HG03025 (cell line): ENCODE data around the gene CACNA2D2.

Experiments
- ATAC-seq: cut with Tn5 transposase; IDR thresholded peaks from one replicate; pipeline ENCODE4 v1.9.1; 2021; ENCODE audit warnings: mild to moderate bottlenecking, moderate library complexity; ENCODE audit not compliant: unreplicated experiment, low FRiP score

Gene CACNA2D2

DNA sequence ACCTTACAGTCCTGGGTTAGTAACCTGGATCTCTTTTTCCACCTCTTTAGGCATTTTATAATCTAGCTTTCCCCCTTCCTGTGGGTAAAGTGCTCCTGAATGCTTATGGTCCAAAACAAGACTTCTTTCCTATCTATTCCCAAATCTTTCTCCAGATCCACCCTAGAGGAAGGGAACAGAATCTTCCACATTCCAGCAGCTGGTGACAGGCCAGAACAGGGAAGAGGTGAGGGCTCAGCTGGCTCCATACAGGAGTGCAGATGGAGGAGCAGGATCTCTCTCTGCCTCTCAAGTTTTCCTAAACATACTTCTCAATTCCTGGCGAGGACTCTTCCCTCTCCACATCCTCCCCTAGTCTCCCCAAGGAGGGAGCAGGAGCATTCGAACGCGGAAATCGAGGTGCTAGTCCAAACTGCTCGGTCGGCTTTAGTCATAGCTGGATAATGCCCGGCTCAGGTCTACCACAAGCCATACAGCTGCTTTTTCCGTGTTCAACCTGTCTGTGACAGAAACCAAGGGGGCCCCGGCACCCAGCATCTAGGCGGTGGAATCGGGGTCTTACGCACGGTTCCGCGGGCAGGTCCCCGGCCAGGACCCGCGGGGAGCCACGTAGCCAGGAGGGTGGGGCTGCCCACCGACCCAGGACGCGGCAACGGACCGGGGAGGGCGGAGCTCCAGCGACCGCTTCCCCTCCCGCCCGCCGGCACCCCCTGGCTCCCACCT lies 166.8 kb downstream of the CACNA2D2 start:
- peak; percentile 33 for ATAC-seq

GRCh38 chr3:50334339-50335075 lies 168.9 kb downstream of the CACNA2D2 start:
- no peak for ATAC-seq

GRCh38 chr3:50333744-50334328 lies 169.6 kb downstream of the CACNA2D2 start:
- no peak for ATAC-seq

GRCh38 chr3:50331364-50331907 lies 172.0 kb downstream of the CACNA2D2 start:
- ATAC-seq: no peak

- ATAC-seq: no peak
Observed at GRCh38 chr3:50330330-50330729, 173.1 kb downstream of the CACNA2D2 start.

- peak; percentile 81 for ATAC-seq
Observed at GRCh38 chr3:50327943-50328691, 175.3 kb downstream of the CACNA2D2 start, which contains the start of gene TUSC2. TUSC2 (minus strand) TSS chr3:50328223; CDS start chr3:50328099, 124 bp downstream.

DNA sequence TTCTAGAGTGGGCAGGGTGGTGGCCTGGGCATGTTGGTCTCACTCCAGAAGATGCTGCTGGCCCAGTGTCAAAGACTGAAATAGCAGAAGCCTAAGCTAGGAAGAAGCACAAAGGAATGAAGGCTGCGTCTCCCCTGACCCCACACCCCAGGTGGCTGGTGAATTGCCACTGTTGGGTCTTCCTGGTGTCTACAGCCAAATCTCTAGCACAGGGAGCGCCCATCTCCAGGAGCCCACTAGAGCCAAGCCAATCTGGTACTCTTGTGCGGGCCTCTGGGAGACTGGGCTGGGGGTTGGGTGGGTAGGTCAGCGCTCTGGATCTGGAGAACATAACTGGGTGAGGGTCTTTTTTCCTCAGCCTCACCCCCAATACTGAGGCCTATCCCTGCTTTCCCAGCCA lies 176.3 kb downstream of the CACNA2D2 start:
- ATAC-seq: no peak

- no peak for ATAC-seq
Observed at GRCh38 chr3:50326182-50326541, 177.3 kb downstream of the CACNA2D2 start.

DNA sequence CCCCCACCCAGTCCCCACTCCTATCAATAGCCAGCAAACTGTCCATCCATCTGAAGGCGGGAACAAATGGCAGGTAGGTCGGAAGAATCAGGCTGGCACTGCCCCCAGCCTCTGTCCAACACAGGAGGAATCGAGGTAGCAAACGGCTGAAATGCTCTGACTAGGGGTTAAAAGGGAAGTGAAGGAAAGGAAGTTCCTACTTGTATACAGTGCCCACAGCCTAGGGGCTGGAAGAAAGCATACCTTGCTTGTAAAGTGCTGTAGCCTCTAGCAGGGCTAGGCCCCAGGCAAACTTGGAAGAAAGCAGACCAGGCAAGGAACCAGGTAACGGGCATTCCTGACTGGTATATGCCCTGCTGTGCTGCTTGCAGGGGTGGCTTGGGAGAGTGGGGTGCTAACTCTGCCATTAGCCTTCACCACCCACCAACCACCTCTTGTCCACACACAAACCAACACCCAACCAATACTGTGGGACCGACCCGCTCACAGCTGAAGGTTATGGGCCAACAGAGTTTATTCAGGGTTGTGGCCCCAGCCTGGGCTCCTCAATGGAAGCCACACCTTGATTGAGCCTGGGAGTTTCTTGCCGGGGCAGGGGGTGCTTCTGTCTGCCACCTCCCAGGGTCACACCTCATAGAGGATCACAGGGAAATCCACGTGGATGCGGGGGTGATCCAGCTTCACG lies 177.8 kb downstream of the CACNA2D2 start:
- ATAC-seq: no peak

GRCh38 chr3:50325113-50325480 lies 178.3 kb downstream of the CACNA2D2 start:
- no peak for ATAC-seq

DNA sequence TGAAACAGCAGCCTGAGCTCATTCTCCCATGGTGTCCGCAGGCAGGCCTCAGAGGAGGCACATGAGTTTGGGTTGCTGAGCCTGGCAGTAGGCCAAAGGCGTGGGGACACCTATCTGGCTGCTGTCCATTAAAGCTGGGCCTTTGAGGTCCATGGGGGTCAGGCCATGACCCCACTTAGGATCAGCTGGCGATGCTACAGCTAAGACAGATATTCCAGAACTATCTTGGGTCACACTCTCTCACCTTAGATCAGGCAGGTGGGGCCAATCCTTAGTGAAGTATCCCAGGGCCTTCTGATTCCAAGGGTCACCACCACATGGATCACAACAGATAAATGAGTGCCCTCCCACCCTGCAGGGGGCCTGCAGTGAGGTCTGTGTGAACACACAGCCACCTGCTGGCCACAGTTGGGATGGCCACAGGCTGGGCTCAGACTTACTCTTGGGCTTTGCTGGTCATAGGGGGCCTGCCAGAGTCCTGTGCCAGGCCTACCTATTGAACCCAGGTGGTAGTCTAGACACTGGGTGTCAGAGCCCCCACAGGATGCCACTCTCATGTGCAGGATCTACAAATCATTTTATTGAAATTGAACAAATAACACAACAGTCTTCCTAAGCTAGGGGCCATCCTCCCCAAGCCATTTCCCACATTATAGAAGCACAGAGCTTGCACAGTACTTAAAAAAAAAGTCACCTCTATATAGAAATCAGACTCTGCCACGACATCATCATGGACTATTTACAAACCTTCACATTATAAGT lies 178.9 kb downstream of the CACNA2D2 start:
- no peak for ATAC-seq

GRCh38 chr3:50323614-50324199 lies 179.7 kb downstream of the CACNA2D2 start:
- ATAC-seq: no peak

GRCh38 chr3:50323092-50323600 lies 180.3 kb downstream of the CACNA2D2 start:
- no peak for ATAC-seq

DNA sequence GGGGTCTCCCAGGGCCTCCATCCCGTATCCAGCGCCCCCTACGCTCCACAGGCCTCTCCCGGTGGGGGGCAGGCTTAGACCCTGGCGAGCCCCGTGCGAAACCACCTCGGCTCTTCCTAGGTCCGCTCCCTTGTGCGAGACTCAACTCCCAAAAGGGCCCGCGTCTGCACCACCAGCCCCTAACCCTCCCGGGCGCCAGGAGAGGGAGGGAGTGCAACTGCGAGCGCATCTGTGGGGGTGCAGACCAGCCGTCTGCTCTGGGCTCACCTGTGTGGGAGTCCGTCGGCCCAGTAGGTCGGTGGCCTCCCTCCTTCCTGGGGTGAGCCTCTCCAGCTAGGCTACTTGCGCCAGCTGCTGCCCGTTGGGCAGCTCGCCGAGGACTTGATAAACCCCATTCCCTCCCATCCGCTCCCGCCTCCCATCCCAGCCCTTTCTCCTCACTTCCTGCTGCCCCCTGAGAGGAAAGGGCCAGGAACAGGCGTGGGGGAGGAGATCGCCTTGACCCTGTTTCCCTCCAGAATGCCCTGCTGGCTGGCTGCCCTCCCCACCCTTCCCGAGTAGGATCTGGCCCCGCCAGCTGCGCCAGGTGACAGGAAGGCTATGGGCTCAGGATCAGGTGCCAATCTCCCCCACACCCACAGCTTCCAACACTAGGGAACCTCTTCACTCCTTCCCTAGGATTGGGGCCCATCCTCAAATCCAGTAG lies 180.9 kb downstream of the CACNA2D2 start, which contains the start of gene HYAL2:
Gene HYAL2, minus strand, starts transcription at position 360 of the 706 bp plus-strand sequence. CDS start 2,256 bp downstream, outside the sequence.
- no peak for ATAC-seq

GRCh38 chr3:50322115-50322385 lies 181.4 kb downstream of the CACNA2D2 start:
- ATAC-seq: no peak

- peak; percentile 74 for ATAC-seq
Observed at GRCh38 chr3:50321336-50322114, 181.9 kb downstream of the CACNA2D2 start.

- ATAC-seq: peak; percentile 49
Observed at GRCh38 chr3:50320853-50321335, 182.5 kb downstream of the CACNA2D2 start.
